Activated B cell treated with CpG ODN at 0.5 μM for 24 hours (primary cell): ENCODE data around the gene FAM168B. TPM values are rescaled to one million over a fixed set of nuclear protein-coding genes. Genes with fewer than 3 reads are reported as not detected.

Experiments
- ATAC-seq: fragments of 200-7000 bp; cut with Tn5 transposase; one replicate; pipeline ENCODE4 v1.10.0; 2021; ENCODE audit warnings: low read depth, mild to moderate bottlenecking, moderate library complexity
- CTCF ChIA-PET: fragments of 350-600 bp; sonication (Branson Sonifier 250); formaldehyde crosslinking; loops from one replicate; lab custom pipeline; 2021; ENCODE audit warnings: antibody characterized with exemption; lab: Charles Lee
- POLR2A ChIA-PET: fragments of 350-600 bp; sonication (Branson Sonifier 250); formaldehyde crosslinking; loops from one replicate; lab custom pipeline; 2021; ENCODE audit warnings: antibody characterized with exemption; lab: Charles Lee
- DNase-seq: peaks from one replicate; pipeline ENCODE4 v3.0.0; 2022
- H3K27ac Mint-ChIP-seq: one replicate; pipeline ENCODE4 v1.8.0; 2020; ENCODE audit warnings: mixed read lengths
- H3K27me3 Mint-ChIP-seq: one replicate; pipeline ENCODE4 v1.8.0; 2021; ENCODE audit warnings: mixed read lengths
- H3K36me3 Mint-ChIP-seq: one replicate; pipeline ENCODE4 v1.8.0; 2021; ENCODE audit warnings: low read depth, mixed read lengths
- H3K4me1 Mint-ChIP-seq: one replicate; pipeline ENCODE4 v1.8.0; 2021; ENCODE audit warnings: mixed read lengths
- H3K4me3 Mint-ChIP-seq: one replicate; pipeline ENCODE4 v1.8.0; 2020; ENCODE audit warnings: mild to moderate bottlenecking, mixed read lengths
- H3K9me3 Mint-ChIP-seq: one replicate; pipeline ENCODE4 v1.8.0; 2020; ENCODE audit warnings: mixed read lengths
- intact Hi-C: fragments of 100-400 bp; cut with micrococcal nuclease; formaldehyde crosslinking; loops from one replicate; pipeline ENCODE4 v1.15.1; 2024
- total RNA-seq: library from RNA; stranded (reverse); gene quantifications from 2 replicates; pipeline ENCODE4 v1.2.3, GENCODE V29; 2022
- TF ChIP-seq, protein P1 (sequence below): fragments of 200-600 bp; IDR thresholded peaks from one replicate; pipeline ENCODE4 v1.8.0; 2022; ENCODE audit warnings: antibody characterized with exemption, mild to moderate bottlenecking

FAM168B gene
- total RNA-seq, 1 donor from 2014 or later: 62.5 TPM

DNA sequence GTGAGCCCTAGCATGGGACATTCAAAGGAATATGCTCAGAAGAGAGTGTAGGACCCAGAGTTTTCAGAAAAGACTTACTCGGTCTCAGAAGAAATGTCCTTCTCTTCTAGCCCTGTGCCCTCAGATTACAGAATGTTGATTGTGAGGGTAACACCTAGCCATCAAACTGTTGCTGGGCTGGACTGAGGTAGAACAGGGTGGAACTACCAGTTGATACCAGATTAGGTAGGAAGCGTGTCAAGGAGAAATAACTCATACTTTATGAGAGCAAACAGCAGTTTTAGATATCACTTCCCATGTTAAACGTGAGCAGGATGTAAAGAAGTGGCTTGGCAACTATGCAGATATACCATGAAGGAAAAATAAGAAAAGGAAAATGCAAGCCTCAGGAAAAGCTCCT is 34.7 kb upstream of the FAM168B start:
- intact Hi-C loops: no loop called here
- no peaks in the 10 kb centered on the region for H3K27me3 Mint-ChIP-seq
- H3K4me1 Mint-ChIP-seq: no peaks in the 10 kb centered on the region
- CTCF ChIA-PET: no interaction called here
- no peak overlapping the region for H3K4me3 Mint-ChIP-seq
- POLR2A ChIA-PET: no interaction called here
- H3K9me3 Mint-ChIP-seq: no peaks in the 10 kb centered on the region
- peaks cover 86% of the 10 kb centered on the region for H3K36me3 Mint-ChIP-seq
- H3K27ac Mint-ChIP-seq: no peak overlapping the region
- no peak for ATAC-seq
- DNase-seq: no peak
- TF ChIP-seq, protein P1, sequence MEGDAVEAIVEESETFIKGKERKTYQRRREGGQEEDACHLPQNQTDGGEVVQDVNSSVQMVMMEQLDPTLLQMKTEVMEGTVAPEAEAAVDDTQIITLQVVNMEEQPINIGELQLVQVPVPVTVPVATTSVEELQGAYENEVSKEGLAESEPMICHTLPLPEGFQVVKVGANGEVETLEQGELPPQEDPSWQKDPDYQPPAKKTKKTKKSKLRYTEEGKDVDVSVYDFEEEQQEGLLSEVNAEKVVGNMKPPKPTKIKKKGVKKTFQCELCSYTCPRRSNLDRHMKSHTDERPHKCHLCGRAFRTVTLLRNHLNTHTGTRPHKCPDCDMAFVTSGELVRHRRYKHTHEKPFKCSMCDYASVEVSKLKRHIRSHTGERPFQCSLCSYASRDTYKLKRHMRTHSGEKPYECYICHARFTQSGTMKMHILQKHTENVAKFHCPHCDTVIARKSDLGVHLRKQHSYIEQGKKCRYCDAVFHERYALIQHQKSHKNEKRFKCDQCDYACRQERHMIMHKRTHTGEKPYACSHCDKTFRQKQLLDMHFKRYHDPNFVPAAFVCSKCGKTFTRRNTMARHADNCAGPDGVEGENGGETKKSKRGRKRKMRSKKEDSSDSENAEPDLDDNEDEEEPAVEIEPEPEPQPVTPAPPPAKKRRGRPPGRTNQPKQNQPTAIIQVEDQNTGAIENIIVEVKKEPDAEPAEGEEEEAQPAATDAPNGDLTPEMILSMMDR: no peak

DNA sequence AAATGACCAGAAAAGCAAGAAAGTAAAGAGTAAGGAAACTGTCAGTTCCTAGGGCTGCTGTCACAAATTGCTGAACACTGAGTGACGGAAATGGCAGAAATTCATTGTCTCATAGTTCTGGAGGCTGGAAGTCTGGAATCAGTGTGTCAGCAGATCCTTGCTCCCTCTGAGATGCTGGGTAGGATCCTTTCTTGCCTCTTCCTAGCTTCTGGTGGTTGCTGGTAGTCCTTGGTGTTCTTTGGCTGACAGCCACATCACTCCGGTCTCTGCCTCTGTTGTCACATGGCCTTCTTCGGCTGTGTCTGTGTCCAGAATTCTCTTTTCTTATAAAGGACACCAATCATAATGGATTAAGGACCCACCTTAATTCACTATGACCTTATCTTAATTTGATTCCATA is 33.8 kb upstream of the FAM168B start:
- ATAC-seq (no peak), DNase-seq (no peak)
- Mint-ChIP-seq H3K4me3 (no peak overlapping the region), H3K36me3 (peaks cover 88% of the 10 kb centered on the region), H3K27me3 (no peaks in the 10 kb centered on the region), H3K9me3 (no peaks in the 10 kb centered on the region), H3K4me1 (no peaks in the 10 kb centered on the region), H3K27ac (no peak overlapping the region)
- POLR2A ChIA-PET: no interaction called here
- CTCF ChIA-PET: no interaction called here
- TF ChIP-seq, protein P1: no peak
- intact Hi-C loops: no loop called here

GRCh38 chr2:131126436-131126835 is 33.2 kb upstream of the FAM168B start:
- POLR2A ChIA-PET: no interaction called here
- peaks cover 88% of the 10 kb centered on the region for H3K36me3 Mint-ChIP-seq
- CTCF ChIA-PET: no interaction called here

DNA sequence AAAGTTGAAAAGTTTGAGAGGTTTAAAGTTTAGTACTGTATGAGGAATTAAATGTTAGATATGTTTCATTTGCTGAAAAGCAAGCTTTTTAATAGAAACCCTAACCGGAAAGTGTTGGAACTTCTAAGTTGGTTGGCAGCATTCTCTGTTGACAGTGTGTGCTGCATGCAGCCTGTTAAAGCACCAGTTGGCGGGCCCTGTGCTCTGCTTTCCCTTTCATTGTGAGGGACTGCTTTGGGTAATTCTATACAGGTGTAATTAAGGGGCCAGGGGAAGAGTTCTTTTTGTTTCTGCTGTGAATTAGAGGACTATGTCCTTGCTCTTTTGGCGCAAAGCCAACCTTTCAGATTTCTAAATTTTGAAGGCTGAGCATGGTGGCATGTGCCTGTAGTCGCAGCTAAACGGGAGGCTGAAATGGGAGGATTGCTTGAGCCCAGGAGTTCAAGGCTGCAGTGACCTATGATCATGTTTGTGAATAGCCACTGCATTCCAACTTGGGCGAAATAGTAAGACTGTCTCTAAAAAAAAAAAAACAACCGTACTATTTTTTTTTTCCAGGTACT is 32.0 kb upstream of the FAM168B start:
- CTCF ChIA-PET: no interaction called here
- H3K4me3 Mint-ChIP-seq: no peak overlapping the region
- DNase-seq: no peak
- H3K4me1 Mint-ChIP-seq: no peaks in the 10 kb centered on the region
- no peak for ATAC-seq
- TF ChIP-seq, protein P1: no peak
- H3K27ac Mint-ChIP-seq: no peak overlapping the region
- no peaks in the 10 kb centered on the region for H3K27me3 Mint-ChIP-seq
- no peaks in the 10 kb centered on the region for H3K9me3 Mint-ChIP-seq
- intact Hi-C loops: no loop called here
- peaks cover 88% of the 10 kb centered on the region for H3K36me3 Mint-ChIP-seq
- POLR2A ChIA-PET: no interaction called here

More at GRCh38 chr2:131126436-131126835, 33.2 kb upstream of the FAM168B start:
- Mint-ChIP-seq H3K4me3 (no peak overlapping the region), H3K27ac (no peak overlapping the region), H3K9me3 (no peaks in the 10 kb centered on the region), H3K27me3 (no peaks in the 10 kb centered on the region), H3K4me1 (no peaks in the 10 kb centered on the region)
- intact Hi-C loops: no loop called here
- ATAC-seq (no peak), DNase-seq (no peak)
- TF ChIP-seq, protein P1: no peak

GRCh38 chr2:131123192-131123591 is 29.9 kb upstream of the FAM168B start:
- Mint-ChIP-seq H3K27ac (no peak overlapping the region), H3K4me3 (no peak overlapping the region), H3K27me3 (no peaks in the 10 kb centered on the region), H3K36me3 (peaks cover 71% of the 10 kb centered on the region), H3K4me1 (peaks cover 2% of the 10 kb centered on the region), H3K9me3 (no peaks in the 10 kb centered on the region)
- ChIA-PET POLR2A (no interaction called here), CTCF (no interaction called here)
- DNase-seq (no peak), ATAC-seq (no peak)
- intact Hi-C loops: no loop called here
- TF ChIP-seq, protein P1: no peak
